Activated CD8-positive, alpha-beta T cell treated with anti-CD3 and anti-CD28 coated beads for 36 hours (primary cell): ENCODE measurements around the gene PSPN. TPM values are rescaled to one million over a fixed set of nuclear protein-coding genes. Genes with fewer than 3 reads are reported as not detected.

Experiments used
- ATAC-seq: fragments of 200-7000 bp; cut with Tn5 transposase; one replicate; pipeline ENCODE4 v1.10.0; 2021; ENCODE audit warnings: mild to moderate bottlenecking, moderate library complexity
- CTCF ChIA-PET: fragments of 350-600 bp; sonication (Branson Sonifier 250); formaldehyde crosslinking; loops from one replicate; lab custom pipeline; 2021; ENCODE audit warnings: antibody characterized with exemption; lab: Charles Lee
- POLR2A ChIA-PET: fragments of 350-600 bp; sonication (Branson Sonifier 250); formaldehyde crosslinking; loops from one replicate; lab custom pipeline; 2021; ENCODE audit warnings: antibody characterized with exemption; lab: Charles Lee
- DNase-seq: peaks from one replicate; pipeline ENCODE4 v3.0.0-alpha.2; 2020
- H3K27ac Mint-ChIP-seq: one replicate; pipeline ENCODE4 v1.8.0; 2021; ENCODE audit warnings: mild to moderate bottlenecking, mixed read lengths
- H3K27me3 Mint-ChIP-seq: one replicate; pipeline ENCODE4 v1.8.0; 2021; ENCODE audit warnings: mixed read lengths
- H3K36me3 Mint-ChIP-seq: one replicate; pipeline ENCODE4 v1.8.0; 2021; ENCODE audit warnings: low read depth, mixed read lengths
- H3K4me1 Mint-ChIP-seq: one replicate; pipeline ENCODE4 v1.8.0; 2021; ENCODE audit warnings: low read depth, mixed read lengths
- H3K4me3 Mint-ChIP-seq: one replicate; pipeline ENCODE4 v1.8.0; 2021; ENCODE audit warnings: mild to moderate bottlenecking, moderate library complexity, mixed read lengths
- H3K9me3 Mint-ChIP-seq: one replicate; pipeline ENCODE4 v1.8.0; 2021; ENCODE audit warnings: mixed read lengths
- CTCF ChIP-seq: fragments of 200-600 bp; IDR thresholded peaks from one replicate; pipeline ENCODE4 v1.8.0; 2022; ENCODE audit warnings: antibody characterized with exemption, mild to moderate bottlenecking
- intact Hi-C: fragments of 100-400 bp; cut with micrococcal nuclease; formaldehyde crosslinking; loops from one replicate; pipeline ENCODE4 v1.10.0; 2022
- total RNA-seq, 2 experiments: library from RNA; stranded (reverse); gene quantifications; one replicate each; pipeline ENCODE4 v1.2.3, GENCODE V29; 2021

Gene PSPN
- total RNA-seq, 2 experiments from 2014 or later: 1.2 to 1.4 TPM

- no peak for ATAC-seq
- ChIA-PET CTCF (no interaction called here), POLR2A (no interaction called here)
- no peaks in the 10 kb centered on the region for H3K4me1 Mint-ChIP-seq
- H3K4me3 Mint-ChIP-seq: no peak overlapping the region
- TF ChIP-seq CTCF: no peak
- no peaks in the 10 kb centered on the region for H3K9me3 Mint-ChIP-seq
- intact Hi-C loops: no loop called here
- no peaks in the 10 kb centered on the region for H3K27me3 Mint-ChIP-seq
- DNase-seq: no peak
- H3K27ac Mint-ChIP-seq: no peak overlapping the region
- H3K36me3 Mint-ChIP-seq: peaks cover 36% of the 10 kb centered on the region
These were observed 8.6 kb upstream of the PSPN start for GRCh38 chr19:6384381-6384780.

- Mint-ChIP-seq H3K4me3 (no peak overlapping the region), H3K36me3 (peaks cover 38% of the 10 kb centered on the region), H3K9me3 (no peaks in the 10 kb centered on the region), H3K27me3 (no peaks in the 10 kb centered on the region), H3K27ac (no peak overlapping the region), H3K4me1 (peaks cover 2% of the 10 kb centered on the region)
- ATAC-seq (no peak), DNase-seq (no peak)
- CTCF ChIA-PET: no interaction called here
- POLR2A ChIA-PET: no interaction called here
- intact Hi-C loops: no loop called here
- no peak for TF ChIP-seq CTCF
These were observed 7.5 kb upstream of the PSPN start for GRCh38 chr19:6383188-6383587.

GRCh38 chr19:6381030-6381750 lies 5.5 kb upstream of the PSPN start:
- intact Hi-C loops: no loop called here
- POLR2A ChIA-PET: interaction anchor here (0.6 kb wide), 1 partner anchor 16 kb away, joined by 3 read pairs; no protein-coding TSS in a partner anchor
- H3K4me1 Mint-ChIP-seq: peaks cover 2% of the 10 kb centered on the region
- no peak for TF ChIP-seq CTCF
- CTCF ChIA-PET: no interaction called here
- no peaks in the 10 kb centered on the region for H3K9me3 Mint-ChIP-seq
- H3K4me3 Mint-ChIP-seq: no peak overlapping the region
- peaks cover 37% of the 10 kb centered on the region for H3K36me3 Mint-ChIP-seq
- H3K27ac Mint-ChIP-seq: no peak overlapping the region
- no peaks in the 10 kb centered on the region for H3K27me3 Mint-ChIP-seq
- ATAC-seq (no peak), DNase-seq (no peak)

- Mint-ChIP-seq H3K4me1 (peaks cover 2% of the 10 kb centered on the region), H3K36me3 (peaks cover 33% of the 10 kb centered on the region), H3K9me3 (no peaks in the 10 kb centered on the region), H3K4me3 (no peak overlapping the region), H3K27ac (no peak overlapping the region), H3K27me3 (no peaks in the 10 kb centered on the region)
- DNase-seq (no peak), ATAC-seq (no peak)
- no peak for TF ChIP-seq CTCF
- intact Hi-C loops: no loop called here
- CTCF ChIA-PET: no interaction called here
- POLR2A ChIA-PET: interaction anchor here (0.6 to 1.6 kb wide), 3 partner anchors 10 to 96 kb away, joined by 3 to 4 read pairs (median 4); no protein-coding TSS in a partner anchor
These were observed 4.0 kb upstream of the PSPN start for GRCh38 chr19:6379744-6380143.

- POLR2A ChIA-PET: interaction anchor here (1.2 to 1.6 kb wide), 2 partner anchors 11 to 34 kb away, joined by 3 to 4 read pairs; no protein-coding TSS in a partner anchor
- Mint-ChIP-seq H3K36me3 (peaks cover 33% of the 10 kb centered on the region), H3K27me3 (no peaks in the 10 kb centered on the region), H3K4me3 (no peak overlapping the region), H3K27ac (no peak overlapping the region), H3K4me1 (peaks cover 6% of the 10 kb centered on the region), H3K9me3 (no peaks in the 10 kb centered on the region)
- CTCF ChIA-PET: no interaction called here
- intact Hi-C loops: no loop called here
- DNase-seq: no peak
- no peak for TF ChIP-seq CTCF
- no peak for ATAC-seq
These were observed 2.8 kb upstream of the PSPN start for GRCh38 chr19:6378486-6378885.
